GM18502 (cell line): ENCODE measurements around the gene ARAP1.

Source experiments
- ATAC-seq: cut with Tn5 transposase; IDR thresholded peaks from one replicate; pipeline ENCODE4 v1.9.1; 2021; ENCODE audit warnings: mild to moderate bottlenecking; ENCODE audit not compliant: unreplicated experiment, poor library complexity

Gene ARAP1

DNA sequence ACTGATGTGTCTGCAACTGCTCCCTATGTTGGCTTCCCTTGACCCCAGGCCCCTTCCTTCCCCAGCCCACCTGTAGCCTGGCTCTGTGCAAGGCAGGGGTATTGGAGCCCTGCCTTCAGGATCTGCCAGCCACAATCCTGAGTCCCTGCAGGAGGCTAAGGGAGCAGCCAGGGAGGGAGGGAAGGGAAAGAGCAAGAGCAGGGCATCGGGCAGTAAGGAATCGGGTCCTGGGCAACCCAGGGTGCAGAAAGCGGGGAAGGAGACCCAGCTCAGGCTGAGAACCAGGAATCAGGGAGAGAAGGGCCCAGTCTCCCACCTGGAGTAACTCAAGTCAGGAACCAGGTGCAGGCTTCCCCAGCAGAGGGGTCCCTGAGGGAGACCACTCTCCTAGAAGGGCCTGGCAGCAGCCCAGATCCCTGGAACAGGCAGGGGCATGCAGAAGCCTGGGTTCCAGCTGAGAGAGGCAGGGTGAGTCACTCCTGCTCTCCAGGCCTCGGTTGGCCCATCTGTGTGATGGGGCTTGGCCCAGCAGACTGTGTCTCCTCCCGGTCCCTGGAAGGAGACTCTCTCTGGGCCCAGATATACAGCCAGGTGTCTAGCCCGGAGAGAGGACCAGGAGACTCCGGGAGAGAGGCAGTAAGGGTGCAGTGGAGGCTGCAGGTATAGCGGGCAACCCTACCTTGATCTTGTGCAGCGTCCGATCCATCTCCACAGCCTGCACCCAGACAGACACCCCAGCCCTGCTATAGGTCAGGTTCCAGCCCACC, 28.3 kb upstream of the ARAP1 start:
- ATAC-seq: no peak

DNA sequence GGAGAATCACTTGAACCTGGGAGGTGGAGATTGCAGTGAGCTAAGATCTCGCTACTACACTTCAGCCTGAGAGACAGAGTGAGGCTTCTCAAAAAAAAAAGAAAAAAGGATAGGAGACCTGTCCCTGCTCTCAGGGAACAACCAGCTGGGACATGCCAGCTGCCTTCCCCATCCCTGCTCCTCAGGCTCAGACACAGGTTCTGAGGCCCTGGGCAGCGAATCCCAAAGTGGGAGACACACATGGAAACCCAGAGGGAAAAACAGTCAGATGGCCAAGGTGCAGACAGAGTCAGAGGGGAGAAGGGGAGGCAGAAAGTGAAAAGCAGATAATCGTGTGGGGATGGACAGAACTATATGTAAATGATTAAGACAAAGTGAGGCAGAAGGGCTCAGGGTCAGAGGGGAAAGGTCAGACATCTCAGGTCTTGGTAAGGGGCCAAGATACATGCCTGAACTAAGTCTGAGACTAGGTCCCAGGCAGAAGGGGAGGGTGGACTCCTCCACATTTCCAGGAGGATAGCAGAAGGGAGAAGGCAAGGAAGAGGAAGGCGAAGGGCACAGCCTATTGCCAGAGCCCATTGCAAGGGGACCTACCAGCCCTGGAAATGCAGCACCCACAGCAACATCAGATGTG, 27.4 kb upstream of the ARAP1 start:
- ATAC-seq: no peak

DNA sequence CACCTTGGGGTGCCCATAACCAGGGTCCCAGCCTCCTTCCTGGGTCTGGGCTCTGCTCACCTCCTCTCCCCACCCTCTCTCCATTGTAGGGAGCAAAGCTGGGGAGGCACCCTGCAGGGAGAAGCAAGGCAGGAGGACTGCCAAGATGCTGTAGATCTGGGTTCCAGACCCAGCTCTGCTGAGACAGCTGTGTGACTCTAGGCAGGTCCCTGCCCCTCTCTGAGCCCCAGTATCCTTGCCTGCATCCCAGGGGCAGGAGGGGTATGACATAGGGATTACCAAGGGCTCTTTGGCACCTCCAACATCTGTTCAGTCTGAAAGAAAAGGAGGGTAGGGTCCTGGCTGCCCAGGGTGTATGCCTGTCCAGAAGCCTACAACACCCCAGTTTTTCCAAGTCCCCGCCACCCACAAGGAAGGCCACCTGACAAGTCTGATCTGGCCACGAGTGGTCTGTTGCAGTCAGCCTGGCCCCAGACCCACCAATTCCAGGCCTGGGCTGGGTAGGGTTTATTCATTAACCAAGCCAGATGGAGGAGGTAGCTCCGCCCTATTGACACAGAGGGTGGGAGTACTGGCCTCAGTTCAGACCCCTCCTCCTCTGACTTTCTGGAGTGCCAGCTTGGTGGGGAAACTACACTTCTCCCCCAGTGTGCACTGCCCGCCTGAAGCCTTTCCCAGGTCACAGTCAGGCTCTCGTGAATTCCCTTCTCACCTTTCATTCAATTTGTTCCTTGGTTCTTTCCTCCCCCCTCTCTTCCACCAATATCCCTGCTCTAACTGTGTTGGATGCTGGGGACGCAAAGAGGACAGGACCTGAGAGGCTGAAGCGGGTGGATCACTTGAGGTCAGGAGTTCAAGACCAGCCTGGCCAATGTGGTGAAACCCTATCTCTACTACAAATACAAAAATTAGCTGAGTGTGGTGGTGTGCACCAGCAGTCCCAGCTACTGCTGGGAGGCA, 26.6 kb upstream of the ARAP1 start:
- ATAC-seq: no peak

DNA sequence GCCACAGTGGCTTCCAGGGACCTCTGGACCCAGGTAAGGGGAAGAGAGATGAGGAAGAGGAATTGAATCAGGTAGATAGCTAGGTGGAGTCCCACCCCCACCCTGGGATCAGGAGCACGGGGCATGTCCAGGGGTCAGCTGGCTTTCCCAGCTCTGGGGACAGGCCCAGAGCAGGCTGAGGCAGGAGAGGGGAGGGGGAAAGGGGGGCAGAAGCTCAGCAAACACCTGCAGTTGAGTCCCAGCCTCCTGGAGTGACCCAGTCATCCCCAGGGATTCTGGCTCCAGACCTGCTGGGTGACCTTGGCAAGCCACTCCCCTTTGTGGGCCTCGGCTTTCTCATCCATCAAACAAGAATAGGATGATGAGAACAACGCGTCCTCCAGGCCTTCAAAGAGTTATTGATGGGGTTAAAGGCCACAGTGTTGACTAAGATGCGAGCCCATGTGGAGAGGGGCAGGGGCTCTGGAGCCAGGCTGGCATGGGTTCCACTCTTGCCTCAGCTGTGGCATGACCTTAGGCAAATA, 25.6 kb upstream of the ARAP1 start:
- no peak for ATAC-seq

DNA sequence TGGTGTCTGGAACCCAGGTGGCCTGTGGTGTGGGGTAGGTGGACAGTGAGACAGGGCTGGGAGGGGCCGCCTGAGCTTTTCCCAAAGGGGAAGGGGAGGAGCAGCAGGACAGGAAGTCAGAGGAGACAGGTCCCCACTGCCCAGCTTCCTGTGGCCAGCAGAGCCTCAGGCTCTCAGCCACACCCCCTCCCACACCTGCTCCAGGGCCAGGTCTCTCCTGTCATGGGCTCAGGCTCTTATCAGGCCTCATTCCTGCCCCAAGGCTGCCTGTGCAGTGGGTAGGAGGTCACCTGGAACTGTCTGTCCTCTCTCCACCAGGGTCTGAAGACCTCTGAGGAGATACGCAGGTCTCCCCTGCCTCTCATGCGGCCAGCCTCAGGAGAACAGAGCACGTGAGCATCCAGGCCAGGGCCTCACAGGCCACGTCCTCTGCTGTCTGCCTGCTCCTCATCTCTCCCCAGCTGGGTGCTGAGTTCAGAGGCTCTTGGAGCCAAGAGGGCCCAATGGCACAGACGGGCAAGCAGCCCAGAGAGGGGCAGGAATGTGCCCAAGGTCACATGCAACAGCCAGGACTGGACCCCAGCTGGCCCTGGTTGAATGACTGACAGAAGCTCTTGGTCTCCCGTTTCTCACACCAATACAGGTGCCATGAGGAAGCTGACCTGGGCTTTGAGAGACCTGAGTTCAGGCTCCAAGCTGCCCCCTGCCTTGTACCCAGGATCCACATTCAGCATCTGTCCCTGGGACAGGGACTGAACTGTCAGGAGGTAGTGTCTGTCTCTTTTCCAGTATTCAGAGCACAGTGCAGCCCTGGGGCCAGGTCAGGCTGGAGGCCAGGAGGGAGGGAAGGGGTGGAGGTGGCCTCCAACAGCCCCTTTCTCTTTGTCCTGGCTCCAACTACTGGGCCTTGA, 24.9 kb upstream of the ARAP1 start:
- ATAC-seq: no peak

DNA sequence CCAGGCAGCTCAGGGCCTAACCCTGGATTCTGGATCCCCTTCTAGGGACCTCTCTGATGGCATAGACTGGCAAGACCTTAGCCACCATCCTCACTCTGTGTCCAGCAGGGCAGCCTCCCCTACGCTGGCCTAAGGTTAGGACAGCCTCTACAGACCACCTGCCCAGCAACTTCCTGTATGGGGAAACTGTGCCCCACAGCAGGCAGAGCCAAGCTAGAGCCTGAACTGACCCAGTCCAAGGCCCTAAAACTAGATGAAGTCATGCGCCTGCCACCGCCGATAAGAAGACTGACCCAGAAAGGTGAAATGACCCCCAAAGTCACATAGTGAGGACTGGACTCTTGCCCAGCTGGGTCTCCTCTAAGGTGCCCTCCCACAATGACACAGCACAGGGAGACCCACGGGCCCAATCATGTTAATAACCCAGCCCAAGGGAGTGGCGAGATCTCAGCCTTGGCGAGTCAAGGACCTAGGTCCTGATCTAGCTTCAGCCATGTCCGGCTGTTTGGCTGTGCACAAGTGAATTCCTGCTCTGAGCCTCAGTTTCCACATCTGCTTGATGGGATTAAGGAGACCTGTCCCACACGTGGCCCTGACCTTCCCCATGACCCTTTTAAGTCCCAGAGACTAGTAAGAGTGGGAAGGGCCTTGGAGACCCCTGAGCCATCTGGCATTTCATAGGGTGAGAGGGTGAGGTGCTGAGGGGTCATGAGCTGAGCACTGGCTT, 24.1 kb upstream of the ARAP1 start:
- ATAC-seq: no peak

DNA sequence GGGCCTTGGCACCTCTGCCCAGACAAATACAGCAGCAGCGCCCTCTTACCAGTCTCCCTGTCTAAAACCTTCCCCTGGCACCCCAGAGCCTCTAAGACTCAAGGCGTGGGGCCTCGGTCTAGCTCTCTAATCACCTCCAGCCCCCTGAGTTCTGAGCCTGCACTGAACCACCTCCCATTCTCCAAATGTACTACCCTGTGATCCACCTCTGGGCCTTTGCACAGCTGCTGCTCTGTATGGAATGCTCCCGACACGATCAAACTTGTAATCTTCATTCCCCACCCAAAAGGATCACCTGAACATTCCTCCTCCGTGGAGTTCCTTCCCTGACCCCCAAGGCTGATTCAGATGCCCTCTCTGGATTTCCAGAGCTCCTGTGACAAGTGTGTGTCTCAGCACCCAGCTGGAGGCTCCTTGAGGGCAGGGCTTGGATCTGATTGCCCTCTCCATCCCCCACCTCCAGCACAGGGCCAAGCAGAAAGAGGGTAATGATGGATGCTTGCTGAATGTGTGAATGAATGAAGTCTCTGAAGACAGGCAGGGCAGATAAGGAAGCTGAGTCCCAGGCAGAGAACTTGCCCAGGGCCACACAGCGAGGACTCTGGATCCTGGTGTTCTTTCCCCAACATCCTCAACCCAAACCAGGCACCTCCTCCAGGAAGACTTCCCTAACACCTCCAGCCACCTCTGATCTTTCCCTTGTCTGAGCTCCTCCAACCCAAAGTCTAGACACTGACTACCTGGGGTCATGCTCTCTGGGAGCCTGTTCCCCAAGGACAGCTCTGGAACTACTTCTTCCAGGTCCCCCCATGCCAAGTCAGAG, 23.3 kb upstream of the ARAP1 start:
- ATAC-seq: no peak

DNA sequence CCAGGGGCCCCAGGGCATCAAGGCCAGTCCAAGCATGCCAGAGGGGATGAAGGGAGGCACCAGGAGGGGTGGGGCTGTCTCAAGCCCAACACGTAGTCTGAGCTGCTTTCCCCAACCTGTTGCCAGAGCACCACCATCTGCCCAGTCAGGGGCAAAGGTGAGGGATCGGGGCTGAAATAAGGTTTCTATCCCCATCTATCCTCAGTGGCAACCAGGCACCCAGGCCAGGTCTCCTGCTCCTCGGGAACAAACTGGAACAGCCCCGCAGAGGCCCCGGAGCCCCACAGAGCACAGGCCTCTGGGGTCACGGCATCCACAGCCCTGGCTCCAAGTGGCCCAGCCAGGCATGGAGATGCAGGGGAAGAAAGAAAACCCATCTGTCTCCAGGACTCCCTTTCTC, 22.3 kb upstream of the ARAP1 start:
- no peak for ATAC-seq

DNA sequence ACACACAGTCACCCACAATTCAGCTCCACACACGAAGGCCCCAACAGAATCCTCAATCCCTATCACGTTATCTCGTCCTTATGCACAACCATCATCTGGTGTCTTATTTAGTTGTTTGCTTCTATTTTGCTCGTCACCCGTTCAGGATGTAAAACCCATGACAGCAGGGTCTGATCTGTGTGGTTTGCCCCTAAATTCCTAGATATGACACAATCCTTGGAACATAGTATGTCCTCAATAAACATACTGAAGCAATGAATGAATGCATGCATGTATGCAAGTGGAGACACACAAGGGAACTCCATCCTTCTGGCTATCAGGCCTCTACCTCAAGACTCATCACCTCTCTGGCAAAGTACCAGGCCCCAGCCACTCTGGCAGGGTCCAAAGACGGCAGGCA, 21.5 kb upstream of the ARAP1 start:
- no peak for ATAC-seq

DNA sequence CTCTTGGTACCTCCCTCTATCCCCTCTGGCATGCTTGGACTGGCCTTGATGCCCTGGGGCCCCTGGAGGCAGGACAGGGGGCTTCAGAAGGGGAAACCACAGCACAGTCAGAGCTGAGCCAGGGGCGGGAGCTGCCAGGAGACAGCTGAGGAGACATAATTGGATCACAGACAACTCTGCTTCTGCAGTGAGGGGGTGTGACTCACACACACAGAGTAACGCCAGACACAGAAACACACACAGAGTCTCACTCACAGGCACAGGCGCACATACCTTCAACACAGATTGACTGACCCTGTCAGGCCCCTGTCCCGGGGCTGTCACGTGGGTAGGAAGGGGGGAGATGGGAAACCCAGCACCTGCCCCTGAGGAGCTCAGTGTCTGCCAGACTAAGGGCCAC, 21.1 kb upstream of the ARAP1 start:
- no peak for ATAC-seq

DNA sequence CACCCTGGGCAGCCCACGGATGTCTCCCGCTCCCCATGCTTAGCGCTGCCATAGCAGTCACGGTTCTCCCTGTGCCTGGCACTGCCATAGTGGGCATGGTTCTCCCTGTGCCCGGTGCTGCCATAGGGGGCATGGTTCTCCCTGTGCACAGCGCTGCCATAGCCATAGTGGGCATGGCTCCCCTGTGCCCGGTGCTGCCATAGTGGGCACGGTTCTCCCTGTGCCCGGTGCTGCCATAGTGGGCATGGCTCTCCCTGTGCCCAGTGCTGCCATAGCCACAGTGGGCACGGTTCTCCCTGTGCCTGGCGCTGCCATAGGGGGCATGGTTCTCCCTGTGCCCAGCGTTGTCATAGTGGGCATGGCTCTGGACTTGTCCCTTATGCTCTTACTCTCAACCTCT, 19.9 kb upstream of the ARAP1 start:
- ATAC-seq: no peak

DNA sequence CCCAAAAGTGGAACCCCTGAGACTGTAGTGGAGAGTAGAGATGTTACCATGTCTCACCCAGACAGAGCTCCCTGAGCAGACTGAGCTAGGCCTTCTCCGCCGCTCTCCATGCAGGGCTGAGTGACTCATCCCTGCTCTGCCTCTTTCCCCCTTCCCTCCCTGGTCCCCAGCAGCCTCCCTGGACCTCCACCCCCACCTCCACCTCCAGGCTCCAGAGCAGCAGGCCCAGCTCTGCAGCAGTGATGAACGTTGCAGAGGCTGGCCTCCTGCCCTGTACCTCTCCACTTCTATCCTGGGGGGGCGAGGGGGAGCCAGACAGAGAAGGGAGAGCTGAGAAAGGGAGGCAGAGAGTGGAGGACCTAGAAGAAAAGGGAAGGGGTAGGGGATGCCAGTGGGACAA, 19.3 kb upstream of the ARAP1 start:
- ATAC-seq: no peak

DNA sequence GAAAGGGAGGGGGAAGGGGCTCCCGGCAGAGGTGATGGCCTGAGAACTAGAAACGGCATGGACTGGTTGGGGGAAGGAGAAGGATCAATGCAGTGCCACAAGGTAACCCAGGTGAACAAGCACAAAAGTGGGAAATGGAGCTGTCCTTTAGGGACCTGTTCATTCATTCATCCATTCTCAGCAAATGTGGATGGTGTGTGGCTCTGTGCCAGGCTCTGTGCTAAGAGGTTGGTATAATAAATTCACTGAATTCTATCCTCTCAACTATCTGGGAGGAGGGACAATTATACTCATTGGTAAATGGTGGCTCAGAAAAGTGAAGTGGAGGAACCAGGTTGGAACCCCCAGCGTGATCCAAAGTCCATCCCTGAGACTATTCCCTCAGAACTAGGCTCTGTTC, 18.6 kb upstream of the ARAP1 start:
- no peak for ATAC-seq

DNA sequence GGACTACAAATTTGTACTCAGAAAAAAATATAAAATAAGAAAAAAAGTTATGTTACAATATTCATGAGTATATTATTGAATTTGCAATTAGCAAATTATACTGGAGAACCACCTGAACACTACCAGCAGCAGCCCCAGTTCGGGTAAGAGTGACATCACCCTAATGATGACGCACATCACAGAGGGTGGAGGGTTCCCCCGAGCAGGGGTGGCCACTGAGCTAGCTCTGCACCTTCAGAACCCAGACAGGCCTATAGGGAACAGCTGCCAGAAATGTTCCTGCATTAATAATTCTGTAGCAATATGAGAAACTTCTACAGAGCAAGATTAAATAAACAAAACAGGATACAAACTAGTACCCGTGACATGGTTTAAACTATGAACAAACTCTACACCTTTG, 17.5 kb upstream of the ARAP1 start:
- no peak for ATAC-seq

DNA sequence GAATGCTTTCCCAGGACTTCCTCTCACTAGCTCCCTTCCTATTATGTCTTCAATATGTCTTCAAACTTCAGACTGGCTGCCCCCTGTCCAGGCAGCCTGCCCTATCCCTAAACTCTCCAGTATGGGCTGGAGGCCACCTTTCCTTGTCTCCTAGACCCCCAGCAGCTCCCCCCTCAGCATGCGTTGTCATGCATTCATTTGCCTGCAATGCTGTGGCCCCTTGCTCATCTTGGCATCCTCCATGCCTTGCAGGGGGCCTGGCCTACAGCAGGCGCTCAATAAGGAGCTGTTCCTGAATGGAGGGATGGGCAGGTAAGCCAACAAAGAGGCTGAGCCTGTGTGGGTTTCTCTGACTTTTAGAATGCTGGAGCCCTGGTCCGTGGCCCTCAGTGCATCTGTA, 16.4 kb upstream of the ARAP1 start:
- ATAC-seq: no peak

DNA sequence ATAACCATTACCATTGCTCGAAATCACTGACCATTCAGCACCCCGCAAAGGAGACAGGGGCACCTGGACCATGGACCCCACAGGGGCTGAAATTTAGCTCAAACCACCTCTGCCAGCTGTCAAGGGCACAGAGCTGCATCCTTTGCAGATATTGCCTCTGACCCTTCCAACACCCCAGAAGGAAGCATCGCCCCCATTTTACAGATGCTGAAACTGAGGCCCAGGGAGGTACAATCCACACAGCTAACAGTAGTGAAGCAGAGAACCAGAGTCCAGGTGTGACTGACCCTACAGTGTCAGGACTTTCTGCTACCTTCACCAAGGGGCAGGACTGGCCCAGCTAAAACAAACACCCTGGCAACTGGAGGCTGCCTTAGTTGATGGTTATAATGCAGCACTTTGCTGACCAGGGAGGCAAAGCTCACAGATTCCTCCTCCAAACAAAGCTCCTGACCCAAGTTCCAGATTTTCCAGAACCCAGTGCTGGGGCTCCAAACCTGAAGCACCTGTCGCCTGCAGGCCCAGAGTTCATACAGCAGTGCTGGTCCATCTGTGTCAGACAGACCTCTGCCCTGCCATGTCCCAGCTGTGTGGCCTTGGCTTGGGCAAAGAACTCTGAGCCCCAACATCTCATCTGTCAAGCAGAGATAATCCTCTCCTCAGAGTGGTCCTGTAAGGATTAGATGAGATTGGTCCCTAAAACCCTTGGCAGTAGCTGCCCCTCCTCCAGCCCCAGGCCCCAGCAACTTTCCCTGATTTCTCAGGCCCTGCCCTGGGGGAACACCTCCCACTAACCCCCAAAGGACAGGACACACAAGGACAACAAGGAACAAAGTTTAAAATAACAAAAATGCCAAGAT, 15.2 kb upstream of the ARAP1 start:
- no peak for ATAC-seq

DNA sequence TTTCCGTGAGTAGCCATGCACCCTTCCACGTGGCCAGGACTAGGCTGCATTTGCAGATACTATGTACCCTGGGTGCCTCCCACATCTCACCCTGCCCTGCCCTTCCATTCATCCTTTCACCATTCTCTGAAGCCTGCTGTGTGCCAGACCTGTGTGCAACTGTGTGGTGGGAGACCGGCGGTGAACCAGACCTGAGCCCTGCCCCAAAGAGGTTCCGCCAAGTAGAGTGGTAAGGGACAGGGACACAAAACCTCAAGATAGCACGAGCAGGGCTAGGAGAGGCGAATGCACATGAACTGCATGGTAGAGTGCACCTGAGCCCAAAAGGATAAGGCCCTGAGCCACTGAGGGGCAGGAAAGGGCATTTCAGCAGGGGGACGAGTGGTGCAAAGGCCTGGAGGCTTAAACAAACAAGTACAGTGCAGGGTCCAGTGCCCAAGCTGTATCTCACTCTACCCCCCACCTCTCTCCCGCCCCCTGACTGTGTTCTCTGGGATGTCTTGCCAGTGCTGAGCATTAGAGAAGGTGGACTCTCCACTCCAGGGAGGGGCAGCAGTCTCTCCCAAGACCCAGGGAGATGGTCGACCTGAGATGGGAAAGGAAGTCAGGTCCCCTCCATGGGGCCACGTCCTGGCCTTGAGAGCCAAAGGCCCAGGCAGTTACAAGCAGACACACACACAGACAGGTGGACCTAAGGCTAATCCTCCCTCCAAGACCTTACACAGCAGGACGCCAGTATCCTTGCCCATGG, 14.1 kb upstream of the ARAP1 start:
- no peak for ATAC-seq
